Prostate gland (tissue), 2 donors: ENCODE measurements around the gene CABP4. TPM values are rescaled to one million over a fixed set of nuclear protein-coding genes. Genes with fewer than 3 reads are reported as not detected.
A peak's percentile ranks its signal among the peaks of the same experiment; 100 is the strongest.

Experiments
- DNase-seq: peaks from one replicate; pipeline ENCODE4 v3.0.0-alpha.2; 2019; ENCODE audit warnings: low spot score
- H3K27ac ChIP-seq, 2 donors: fragments of 200-600 bp; sonication (generic); 2 replicates each; pipeline ENCODE4 v1.5.1; 2017 to 2019
- H3K27me3 ChIP-seq: fragments of 200-600 bp; sonication (generic); replicated peaks from 2 replicates; pipeline ENCODE4 v1.5.1; 2019; ENCODE audit not compliant: insufficient read depth
- H3K36me3 ChIP-seq, 2 donors: fragments of 200-600 bp; sonication (generic); 1 replicate in 1 of 2; 2 replicates in 1 of 2; pipeline versions ENCODE4 v1.5.1 to v1.8.1; 2017 to 2019
- H3K4me1 ChIP-seq: fragments of 200-600 bp; sonication (generic); replicated peaks from 2 replicates; pipeline ENCODE4 v1.5.1; 2019
- H3K4me3 ChIP-seq, 2 donors: fragments of 200-600 bp; sonication (generic); 2 replicates each; pipeline ENCODE4 v1.5.1; 2017 to 2019
- H3K9me3 ChIP-seq: fragments of 200-600 bp; sonication (generic); 2 replicates; pipeline ENCODE4 v1.5.1; 2017
- CTCF ChIP-seq, 4 experiments: fragments of 200-600 bp in 2 of 4; fragments of 450-650 bp in 2 of 4; sonication (generic) in 2 of 4; IDR thresholded peaks; 1 replicate in 3 of 4; 2 replicates in 1 of 4; pipeline ENCODE4 v1.5.1; 2016 to 2019; ENCODE audit warnings: antibody characterized with exemption in 4 of 4, mild to moderate bottlenecking in 2 of 4, moderate library complexity in 2 of 4
- POLR2A ChIP-seq: fragments of 450-650 bp; IDR thresholded peaks from one replicate; pipeline ENCODE4 v1.6.1; 2016; ENCODE audit warnings: antibody characterized with exemption, mild to moderate bottlenecking
- POLR2AphosphoS5 ChIP-seq: sonication (generic); formaldehyde crosslinking; IDR thresholded peaks from one replicate; pipeline ENCODE4 v1.6.1; 2017; ENCODE audit warnings: antibody characterized with exemption
- WGBS: methylation state at CpG from one replicate; pipeline ENCODE4 v1.1.5; 2018; 5-methylcytosine and 5-hydroxymethylcytosine counted together
- intact Hi-C: fragments of 100-400 bp; cut with DNase I; formaldehyde crosslinking; loops from one replicate; pipeline ENCODE4 v1.14.2; 2022
- total RNA-seq, 2 donors: library from RNA; depleted of rRNA; stranded (reverse); fragments of >200 nt; gene quantifications; one replicate each; pipeline ENCODE4 v1.1.0, GENCODE V29; 2016

Gene CABP4
- total RNA-seq, 2 donors from 2014 or later, result 4.3 to 6.1 TPM

GRCh38 chr11:67415501-67416304, 39.5 kb upstream of the CABP4 start, which contains the start of gene CARNS1:
CARNS1 (plus strand) TSS chr11:67415678; CDS start chr11:67416200, 522 bp downstream.
- WGBS, result 4% methylated on average over 26 of the region's 67 CpGs
- H3K27ac ChIP-seq, result no peak within 1 kb of the TSS
- no peaks in the 10 kb centered on the region for H3K36me3 ChIP-seq

GRCh38 chr11:67416416-67417335, 38.5 kb upstream of the CABP4 start:
- peak; percentile 44 for DNase-seq
- Histone ChIP-seq H3K36me3 (no peaks in the 10 kb centered on the region), H3K27me3 (no peaks in the 10 kb centered on the region), H3K4me3 (no peak overlapping the region), H3K4me1 (peaks cover 11% of the 10 kb centered on the region), H3K27ac (no peak overlapping the region), H3K9me3 (no peaks in the 10 kb centered on the region)
- intact Hi-C loops, result no loop called here
- no peak for TF ChIP-seq CTCF (IDR thresholded peaks at IDR 0.05)
- no peak for TF ChIP-seq POLR2AphosphoS5
- no peak for TF ChIP-seq POLR2A
- WGBS, result 46% methylated on average over 21 of the region's 21 CpGs

More at GRCh38 chr11:67415501-67416304, 39.5 kb upstream of the CABP4 start, which contains the start of gene CARNS1:
- Histone ChIP-seq H3K9me3 (no peaks in the 10 kb centered on the region), H3K27me3 (no peaks in the 10 kb centered on the region), H3K4me3 (peak within 1 kb of the TSS; percentile 18 to 30), H3K4me1 (peaks cover 11% of the 10 kb centered on the region)
- no peak for DNase-seq
- TF ChIP-seq POLR2A (no peak), POLR2AphosphoS5 (no peak), CTCF (IDR thresholded peaks at IDR 0.05) (no peak)
- intact Hi-C loops, result no loop called here

- WGBS, result 82% methylated on average over 12 of the region's 12 CpGs
These were observed 37.7 kb upstream of the CABP4 start for GRCh38 chr11:67417425-67417824.

GRCh38 chr11:67418476-67419281, 36.5 kb upstream of the CABP4 start:
- TF ChIP-seq POLR2AphosphoS5 (no peak), POLR2A (no peak), CTCF (IDR thresholded peaks at IDR 0.05) (no peak)
- no peak for DNase-seq
- Histone ChIP-seq H3K27me3 (no peaks in the 10 kb centered on the region), H3K9me3 (no peaks in the 10 kb centered on the region), H3K36me3 (no peaks in the 10 kb centered on the region), H3K4me1 (peaks cover 11% of the 10 kb centered on the region), H3K4me3 (no peak overlapping the region), H3K27ac (no peak overlapping the region)
- 62% methylated on average over 26 of the region's 26 CpGs for WGBS
- intact Hi-C loops, result no loop called here

More at GRCh38 chr11:67417425-67417824, 37.7 kb upstream of the CABP4 start:
- Histone ChIP-seq H3K4me3 (no peak overlapping the region), H3K27me3 (no peaks in the 10 kb centered on the region), H3K27ac (no peak overlapping the region), H3K4me1 (peaks cover 11% of the 10 kb centered on the region), H3K36me3 (no peaks in the 10 kb centered on the region), H3K9me3 (no peaks in the 10 kb centered on the region)
- no peak for DNase-seq
- no peak for TF ChIP-seq CTCF (IDR thresholded peaks at IDR 0.05)
- intact Hi-C loops, result no loop called here
